Measurements from ENCODE around the gene PTPRG.
A peak's percentile ranks its signal among the peaks of the same experiment; 100 is the strongest.

The PTPRG gene

DNA sequence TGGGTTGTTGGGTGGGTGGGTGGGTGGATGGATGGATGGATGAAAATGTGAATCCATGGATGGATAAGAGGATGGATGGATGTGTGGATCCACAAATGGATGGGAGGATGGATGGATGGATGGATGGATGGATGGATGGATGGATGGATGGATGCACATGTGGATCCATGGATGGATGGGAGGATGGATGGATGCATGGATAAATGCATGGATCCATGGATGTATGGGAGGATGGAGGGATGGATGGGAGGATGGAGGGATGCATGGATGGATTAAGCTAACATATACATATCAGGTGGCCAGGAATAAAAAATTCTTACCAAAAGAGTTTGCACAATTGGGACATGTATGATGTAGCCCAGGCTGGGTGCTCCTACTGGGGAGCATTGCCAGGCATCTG is 616.7 kb downstream of the PTPRG start:
- no peak for DNase-seq

DNA sequence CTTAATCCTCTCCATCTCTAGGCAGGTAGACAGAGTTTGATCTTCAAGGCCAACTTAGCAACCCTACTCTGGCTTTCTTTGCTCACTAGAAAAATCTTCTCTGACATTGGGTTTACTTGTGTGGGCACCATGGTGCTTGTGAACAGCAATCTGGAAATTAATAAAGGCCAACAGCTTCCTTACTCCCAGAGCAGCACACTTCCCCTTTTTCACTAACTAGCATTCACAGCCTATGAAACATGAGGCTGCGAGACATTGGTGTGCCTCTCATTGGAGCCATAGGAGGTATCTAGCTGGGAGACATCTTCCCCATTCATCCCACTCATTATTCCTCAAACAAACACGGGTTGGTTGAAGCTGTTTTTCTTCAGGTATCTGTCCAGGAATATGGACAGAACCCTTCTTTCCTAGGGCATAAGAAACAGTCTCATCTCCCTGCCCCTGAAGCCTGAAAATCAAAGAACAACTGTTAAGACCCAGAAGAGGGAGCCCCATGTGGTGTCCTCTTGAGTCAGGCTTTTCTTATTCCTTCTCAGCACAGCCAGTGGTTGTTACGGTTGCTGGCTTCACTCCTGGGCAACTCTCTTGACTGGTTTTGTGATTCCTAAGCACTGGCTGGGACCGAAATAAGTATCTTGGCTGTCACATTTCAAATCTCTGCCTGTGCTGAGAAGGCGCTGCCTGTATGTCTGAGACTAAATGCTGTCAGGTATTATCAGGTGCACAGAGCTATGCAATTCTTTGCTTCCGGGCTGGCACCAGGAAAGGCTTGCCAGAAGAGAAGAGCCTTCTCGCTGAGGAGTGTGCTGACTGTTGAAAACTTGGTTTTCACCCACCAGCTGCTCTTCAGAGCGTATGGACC is 617.6 kb downstream of the PTPRG start:
- DNase-seq, result no peak

GRCh38 chr3:62180514-62180913 is 619.1 kb downstream of the PTPRG start:
- DNase-seq, result no peak

DNA sequence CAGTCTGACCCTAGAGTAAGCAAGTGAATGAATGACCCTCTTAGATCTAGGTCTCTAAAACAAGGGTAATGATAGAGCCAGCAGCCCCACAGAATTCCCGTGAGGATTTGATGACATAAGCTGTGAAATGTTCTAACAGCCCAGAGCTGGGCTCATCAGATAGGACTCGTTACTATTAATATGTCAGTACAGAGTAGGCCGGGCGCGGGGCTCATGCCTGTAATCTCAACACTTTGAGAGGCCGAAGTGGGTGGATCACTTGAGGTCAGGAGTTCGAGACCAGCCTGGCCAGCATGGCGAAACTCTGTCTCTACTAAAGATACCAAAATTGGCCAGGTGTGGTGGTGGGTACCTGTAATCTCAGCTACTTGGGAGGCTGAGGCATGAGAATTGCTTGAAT is 621.7 kb downstream of the PTPRG start:
- DNase-seq, result no peak

DNA sequence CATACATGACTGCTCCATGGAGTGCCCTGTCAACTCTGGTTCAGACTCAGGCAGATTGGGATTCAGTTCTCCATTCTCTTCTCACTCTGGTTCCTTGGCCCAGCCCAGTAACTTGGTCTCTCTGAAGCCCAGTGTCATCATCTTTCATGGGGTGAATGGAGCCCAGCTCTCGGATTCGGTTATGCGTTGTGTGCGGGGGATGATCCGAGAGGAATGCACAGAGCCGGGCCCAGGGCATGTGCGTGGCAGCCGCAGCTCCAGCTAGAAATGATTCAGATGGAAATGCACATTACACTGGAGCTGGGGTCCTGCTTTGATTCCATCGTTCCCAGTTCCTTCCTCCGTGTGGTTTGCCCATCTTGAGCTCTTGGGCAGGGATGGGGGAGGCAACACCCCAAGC is 622.6 kb downstream of the PTPRG start:
- DNase-seq, result no peak

DNA sequence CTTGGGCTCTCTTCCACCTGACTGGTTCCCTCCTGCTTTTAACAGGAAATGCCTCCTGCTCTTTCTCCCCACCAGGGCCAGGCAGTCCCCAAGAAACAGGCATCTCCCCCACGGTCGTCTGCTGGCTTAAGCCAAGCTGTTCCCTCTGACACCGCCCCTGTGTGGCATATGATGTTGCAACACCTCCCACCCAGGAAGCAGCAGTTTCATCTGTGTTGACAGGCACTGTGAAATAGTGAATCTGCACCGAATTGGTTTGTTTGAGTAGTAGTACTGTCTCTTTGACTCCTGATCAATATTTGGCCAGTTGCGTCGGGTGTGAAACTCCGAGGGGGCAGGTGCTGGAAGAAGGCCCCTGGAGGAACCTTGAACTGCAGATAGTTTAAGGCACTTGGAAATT is 623.2 kb downstream of the PTPRG start:
- no peak for DNase-seq

- DNase-seq, result no peak
Measured at GRCh38 chr3:62187022-62187431, 625.7 kb downstream of the PTPRG start.

DNA sequence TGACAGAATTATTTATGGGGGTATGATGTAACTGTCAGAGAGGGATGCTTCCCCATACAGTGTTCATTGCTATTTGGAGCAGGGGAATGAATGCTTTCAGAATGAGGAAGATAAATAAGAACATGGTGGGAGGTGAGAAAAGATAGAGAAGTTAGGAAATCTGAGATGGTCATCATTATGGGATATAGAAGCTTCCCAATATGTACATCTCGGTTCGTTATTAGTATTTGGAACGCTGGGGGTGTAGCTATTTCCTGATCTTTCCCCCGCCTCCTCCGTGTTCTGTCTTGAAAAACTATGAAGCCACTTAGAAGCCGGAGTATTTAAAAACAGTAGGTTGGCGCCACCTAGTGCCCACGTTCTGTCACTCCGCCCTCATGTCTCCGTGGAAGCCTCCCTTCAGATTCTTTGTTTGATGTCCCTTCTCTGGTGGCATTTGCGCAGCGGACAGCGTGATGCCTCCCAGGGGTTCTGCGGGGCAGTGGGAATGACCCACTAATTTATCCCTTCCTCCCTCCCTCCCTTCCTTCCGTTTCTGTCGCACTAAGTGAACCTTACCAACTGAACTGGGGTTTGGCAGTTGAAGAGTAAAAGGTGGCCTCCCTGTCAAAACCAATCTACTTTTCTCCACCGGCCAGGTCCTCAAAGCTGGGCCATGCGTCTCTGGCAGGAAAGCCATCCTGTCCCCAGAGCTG is 627.5 kb downstream of the PTPRG start:
- peak; percentile 54 for DNase-seq

DNA sequence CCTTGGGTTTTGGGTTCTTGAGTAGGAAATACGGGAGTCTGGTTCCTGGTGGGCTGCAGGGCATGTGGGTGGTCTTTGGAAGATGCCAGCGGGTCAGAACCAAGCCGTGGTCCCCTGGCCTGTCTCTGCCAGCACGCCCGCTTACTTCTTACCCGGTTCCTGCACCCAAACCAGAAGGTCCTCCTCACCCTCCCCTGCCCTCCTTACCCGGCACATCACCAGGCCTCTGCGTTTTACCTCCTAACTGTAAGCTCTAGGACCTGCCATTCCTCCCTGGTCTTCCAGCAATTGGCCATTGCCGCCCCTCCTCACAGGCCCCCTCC is 628.0 kb downstream of the PTPRG start:
- no peak for DNase-seq

- DNase-seq, result no peak
Measured at GRCh38 chr3:62192891-62193290, 631.5 kb downstream of the PTPRG start.

GRCh38 chr3:62193586-62194345 is 632.4 kb downstream of the PTPRG start:
- no peak for DNase-seq

- DNase-seq, result no peak
Measured at GRCh38 chr3:62197350-62198012, 636.1 kb downstream of the PTPRG start.

- DNase-seq, result no peak
Measured at GRCh38 chr3:62199126-62199525, 637.8 kb downstream of the PTPRG start.

DNA sequence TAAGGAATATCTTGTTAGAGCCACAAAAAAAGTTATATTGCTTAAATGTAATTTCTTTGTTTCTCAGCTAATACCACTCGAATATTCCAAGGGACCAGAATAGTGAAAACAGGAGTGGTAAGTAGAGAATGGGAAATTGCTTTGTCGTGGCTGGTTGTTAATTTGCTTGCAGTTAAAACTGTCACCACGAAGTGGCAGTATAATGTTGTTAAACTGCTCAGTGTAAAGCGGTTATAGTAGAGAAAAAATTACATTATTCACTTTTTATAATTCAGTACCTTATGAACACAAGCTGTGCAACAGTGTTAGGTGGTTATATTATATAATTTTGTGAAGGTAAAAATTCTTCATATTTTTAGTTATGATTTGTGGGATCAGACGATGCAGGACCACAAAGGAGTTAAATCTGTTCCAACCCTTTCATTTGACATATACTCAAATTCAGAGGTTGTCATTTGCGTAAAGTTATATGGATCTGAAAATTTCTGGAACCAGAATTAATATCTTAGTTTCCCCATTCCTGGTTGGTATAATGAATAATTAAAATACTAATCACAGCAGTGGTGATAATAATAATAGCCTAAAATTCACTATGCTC is 640.2 kb downstream of the PTPRG start:
- DNase-seq, result peak; percentile 10

GRCh38 chr3:62203152-62203551 is 641.8 kb downstream of the PTPRG start:
- DNase-seq, result no peak

DNA sequence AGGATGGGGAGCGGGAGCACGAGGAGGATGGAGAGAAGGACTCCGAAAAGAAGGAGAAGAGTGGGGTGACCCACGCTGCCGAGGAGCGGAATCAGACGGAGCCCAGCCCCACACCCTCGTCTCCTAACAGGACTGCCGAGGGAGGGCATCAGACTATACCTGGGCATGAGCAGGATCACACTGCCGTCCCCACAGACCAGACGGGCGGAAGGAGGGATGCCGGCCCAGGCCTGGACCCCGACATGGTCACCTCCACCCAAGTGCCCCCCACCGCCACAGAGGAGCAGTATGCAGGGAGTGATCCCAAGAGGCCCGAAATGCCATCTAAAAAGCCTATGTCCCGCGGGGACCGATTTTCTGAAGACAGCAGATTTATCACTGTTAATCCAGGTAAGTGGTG is 642.2 kb downstream of the PTPRG start:
- no peak for DNase-seq

- DNase-seq, result no peak
Measured at GRCh38 chr3:62207197-62207596, 645.8 kb downstream of the PTPRG start.

DNA sequence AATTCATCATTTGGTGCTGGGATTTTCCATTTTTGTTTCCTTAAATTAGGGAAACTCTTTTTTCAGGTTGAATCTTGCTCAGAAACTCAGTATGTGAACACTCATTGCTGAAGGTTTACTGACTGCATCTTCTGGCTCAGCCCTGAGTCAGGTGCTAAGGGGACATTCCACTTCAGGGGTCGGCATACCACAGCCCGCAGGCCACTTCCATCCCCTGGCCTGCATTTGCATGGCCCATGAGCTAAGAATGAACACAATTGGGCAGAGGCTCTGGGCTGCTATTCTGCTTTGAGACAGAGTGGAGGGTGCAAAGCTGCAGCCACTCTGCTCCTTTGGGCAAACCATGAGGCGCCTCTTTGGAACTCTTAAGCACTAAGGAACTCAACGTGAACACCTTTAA is 647.0 kb downstream of the PTPRG start:
- no peak for DNase-seq

GRCh38 chr3:62209101-62209500 is 647.7 kb downstream of the PTPRG start:
- DNase-seq, result no peak

DNA sequence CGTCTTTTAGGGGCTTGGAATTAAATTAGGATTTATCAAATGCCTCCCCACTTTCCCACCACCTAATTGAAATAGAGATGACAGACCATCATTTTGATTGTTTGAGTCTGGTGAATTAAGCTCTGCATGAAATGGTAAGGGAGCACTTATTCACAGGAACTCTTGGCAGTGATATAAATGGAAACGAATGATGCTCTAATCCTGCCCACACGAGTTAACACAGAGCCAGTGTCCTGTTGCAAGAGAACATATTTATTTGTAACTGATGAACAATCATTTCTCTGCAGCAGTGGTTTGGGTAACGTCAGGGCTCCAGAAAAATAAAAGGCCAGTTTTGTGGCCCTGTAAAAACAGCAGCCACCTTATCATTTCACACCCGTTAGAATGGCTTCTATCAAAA is 648.6 kb downstream of the PTPRG start:
- DNase-seq, result no peak

DNA sequence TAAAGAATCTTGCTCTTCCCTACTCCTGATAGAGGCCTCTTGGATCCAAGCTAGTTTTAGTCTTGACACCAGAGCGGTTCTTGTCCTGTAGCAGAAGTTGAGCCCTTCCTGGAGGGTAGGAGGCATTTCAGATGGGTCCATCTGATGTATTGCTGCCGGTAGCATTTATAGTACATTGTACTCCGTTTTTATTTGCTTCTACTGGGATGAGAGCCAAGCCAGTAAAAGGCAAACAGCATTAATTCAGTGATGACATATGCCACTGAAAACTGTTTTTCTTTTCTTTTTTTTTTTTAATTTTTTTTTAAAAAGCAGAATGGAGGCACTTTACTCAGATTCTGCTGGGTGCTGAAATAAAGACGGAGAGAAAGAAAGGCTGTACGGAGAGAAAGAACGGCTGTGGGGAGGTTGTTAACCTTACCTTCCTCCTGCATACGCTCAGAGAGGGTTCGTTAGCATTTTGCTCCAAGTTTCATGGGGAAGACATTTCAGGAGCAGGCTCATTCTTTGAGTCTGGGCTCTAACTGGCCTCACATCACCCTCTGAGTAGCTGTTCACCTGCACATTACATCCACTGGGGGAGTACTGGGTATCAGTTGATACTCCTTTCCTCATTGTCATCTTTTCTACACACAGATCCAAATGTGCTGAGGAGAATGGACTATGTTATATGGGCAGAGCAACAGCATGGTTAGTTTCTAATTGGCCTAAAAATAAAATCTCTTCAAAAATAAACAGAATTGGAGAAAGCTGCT is 650.5 kb downstream of the PTPRG start:
- no peak for DNase-seq

- no peak for DNase-seq
Measured at GRCh38 chr3:62214850-62215249, 653.5 kb downstream of the PTPRG start.
